ENCODE measurements around the gene MAD2L2. TPM values are rescaled to one million over a fixed set of nuclear protein-coding genes. Genes with fewer than 3 reads are reported as not detected.

MAD2L2 gene
- total RNA-seq, 1 experiment from 2014 or later: 283 TPM

GRCh38 chr1:11634365-11635192 lies 46.4 kb downstream of the MAD2L2 start:
- no peak overlapping the region for H3K27ac Mint-ChIP-seq
- no peak overlapping the region for H4K91ac ChIP-seq (ENCODE audit: insufficient read length, low read depth, low read length)
- no peaks in the 10 kb centered on the region for H3K23me2 ChIP-seq (ENCODE audit: insufficient read length, low read depth, low read length, poor library complexity, severe bottlenecking)
- H3K4me1 Mint-ChIP-seq: peaks cover 3 to 5% of the 10 kb centered on the region in 2 experiments
- no peak overlapping the region for H3K56ac ChIP-seq (ENCODE audit: insufficient read length, low read depth, low read length)
- H2BK120ac ChIP-seq (ENCODE audit: low read depth, low read length, poor library complexity, severe bottlenecking): no peak overlapping the region
- no peak overlapping the region for H3K4ac ChIP-seq (ENCODE audit: low read depth, low read length)
- no peak overlapping the region for H2BK12ac ChIP-seq (ENCODE audit: insufficient read length, low read depth, low read length)
- no CpG with 5 or more reads among the region's 11 CpGs for WGBS (ENCODE audit: extremely low coverage, insufficient read length, low lambda C conversion rate)
- H3K27me3 ChIP-seq (ENCODE audit: insufficient read depth, low read length): no peaks in the 10 kb centered on the region; the same call in 1 of the 2 replicates
- no peak overlapping the region for H2BK5ac ChIP-seq (ENCODE audit: insufficient read length, low read length)
- no peak overlapping the region for H2BK20ac ChIP-seq (ENCODE audit: low read depth, low read length, poor library complexity, severe bottlenecking)
- H3K4me2 ChIP-seq (ENCODE audit: insufficient read depth, insufficient read length, low read length): no peak overlapping the region
- no peak overlapping the region for H2AFZ ChIP-seq (ENCODE audit: low read length)
- no peaks in the 10 kb centered on the region for H3K79me1 ChIP-seq (ENCODE audit: insufficient read depth, low read depth, low read length, poor library complexity, severe bottlenecking)
- no peaks in the 10 kb centered on the region for H3K4me1 ChIP-seq (ENCODE audit: insufficient read depth, low read length)
- no peak overlapping the region for H3K18ac ChIP-seq (ENCODE audit: insufficient read length, low read depth, low read length)
- no peak overlapping the region for H3K4me3 Mint-ChIP-seq
- H3K9ac ChIP-seq (ENCODE audit: extremely low read depth, insufficient read length, low read length): no peak overlapping the region
- peaks cover 18% of the 10 kb centered on the region for H3K27me3 Mint-ChIP-seq (ENCODE audit: low read depth)
- no peaks in the 10 kb centered on the region for H3K9me3 ChIP-seq (ENCODE audit: control insufficient read depth, low read depth, low read length)
- H4K8ac ChIP-seq (replicated peaks; ENCODE audit: insufficient read length, low read depth, low read length): no peak overlapping the region
- no peak for DNase-seq
- no peak overlapping the region for H2AK5ac ChIP-seq (ENCODE audit: insufficient read length, low read length)
- no peak overlapping the region for H2BK15ac ChIP-seq (ENCODE audit: low read depth, low read length)
- no peak for TF ChIP-seq CTCF (conservative IDR thresholded peaks at IDR 0.05)
- no peak overlapping the region for H3K23ac ChIP-seq (ENCODE audit: insufficient read length, low read depth, low read length)
- H3K14ac ChIP-seq (ENCODE audit: insufficient read depth, low read length): no peak overlapping the region
- no peaks in the 10 kb centered on the region for H4K20me1 ChIP-seq (ENCODE audit: control insufficient read depth, insufficient read depth, insufficient read length)
- H3K27ac ChIP-seq (ENCODE audit: insufficient read length, low read depth, low read length): no peak overlapping the region
- H4K5ac ChIP-seq (ENCODE audit: insufficient read length, low read depth, low read length): no peak overlapping the region
- H3T11ph ChIP-seq (ENCODE audit: low read length): no peak overlapping the region
- H3K36me3 Mint-ChIP-seq (ENCODE audit: insufficient read depth in 1 of 3, low read depth in 3 of 3): no peaks in the 10 kb centered on the region
- H3K9me3 Mint-ChIP-seq: peaks cover 0 to 3% of the 10 kb centered on the region in 2 experiments; a peak in 1 of 5 replicates
- no peaks in the 10 kb centered on the region for H3K79me2 ChIP-seq (ENCODE audit: insufficient read depth, low read length)

Measured in H9 (cell line).